Gastroesophageal sphincter (tissue), 3 donors: ENCODE data around the gene SIX5.

ENCODE experiments used
- CTCF ChIP-seq, 4 experiments: fragments of 200-600 bp in 2 of 4; fragments of 450-650 bp in 2 of 4; sonication (generic) in 1 of 4; IDR thresholded peaks; one replicate each; pipeline ENCODE4 v1.5.1; 2017 to 2019; ENCODE audit warnings: antibody characterized with exemption in 4 of 4, mild to moderate bottlenecking in 2 of 4, moderate library complexity in 2 of 4
- EP300 ChIP-seq: sonication (generic); formaldehyde crosslinking; IDR thresholded peaks from one replicate; pipeline ENCODE4 v1.6.1; 2017; ENCODE audit warnings: antibody characterized with exemption, mild to moderate bottlenecking
- POLR2A ChIP-seq, 2 donors: fragments of 450-650 bp; IDR thresholded peaks; one replicate each; pipeline ENCODE4 v1.6.1; 2017; ENCODE audit warnings: antibody characterized with exemption in 2 of 2, mild to moderate bottlenecking in 2 of 2, moderate library complexity in 1 of 2
- POLR2AphosphoS5 ChIP-seq: sonication (generic); formaldehyde crosslinking; IDR thresholded peaks from one replicate; pipeline ENCODE4 v1.6.1; 2017; ENCODE audit warnings: antibody characterized with exemption

- TF ChIP-seq EP300 (no peak), CTCF (IDR thresholded peaks at IDR 0.05) (peak in 2 of 4 experiments; percentile 32 to 47), POLR2A (IDR thresholded peaks at IDR 0.05) (peak in 1 of 2 donors; percentile 7), POLR2AphosphoS5 (peak; percentile 91)
These were observed 51.7 kb downstream of the SIX5 start for GRCh38 chr19:45717131-45717982.
